T-helper 1 cell (primary cell): Measurements from ENCODE around the gene PIEZO1.
A peak's percentile ranks its signal among the peaks of the same experiment; 100 is the strongest.

Experiments
- DNase-seq, 5 donors: peaks; one replicate each; pipeline ENCODE4 v3.0.0-alpha.2; 2012 to 2020

Gene PIEZO1

DNA sequence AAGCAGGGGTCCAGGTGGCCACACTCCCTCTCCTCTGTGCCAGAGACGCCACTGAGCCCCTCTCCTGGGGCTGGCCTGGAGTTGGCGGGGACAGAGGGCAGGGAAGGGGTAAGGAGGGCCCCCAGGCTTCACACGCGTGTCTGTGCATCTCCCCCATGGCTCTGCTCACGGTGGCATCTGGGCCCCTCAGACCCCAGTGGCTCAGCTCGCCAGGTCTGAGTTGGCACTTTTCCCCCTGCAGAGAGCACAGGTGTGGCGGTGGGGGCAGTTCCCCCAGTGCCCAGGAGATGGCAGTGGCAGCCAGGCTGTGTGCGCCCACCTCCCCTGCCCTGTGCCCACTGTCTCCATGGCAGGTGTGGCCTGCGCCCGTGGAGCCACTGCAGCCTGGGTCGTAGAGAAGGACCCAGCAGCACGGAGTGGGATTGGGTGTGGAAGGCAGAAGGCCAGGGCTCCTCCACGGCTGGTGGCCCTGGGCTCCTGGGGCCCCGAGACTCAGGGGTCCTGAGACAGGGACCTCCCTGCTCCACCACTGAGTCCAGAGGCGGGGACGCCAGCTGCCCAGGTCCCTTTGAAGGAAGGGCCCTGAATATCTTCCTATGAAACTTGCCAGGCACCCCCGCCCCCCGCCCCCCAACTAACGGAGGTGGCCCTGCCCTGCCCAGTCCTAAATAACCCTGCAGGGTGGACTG, 31.0 kb upstream of the PIEZO1 start:
- peak in 2 of 5 donors; percentile 30 to 37 for DNase-seq

GRCh38 chr16:88815227-88815626, 30.2 kb upstream of the PIEZO1 start:
- DNase-seq = no peak

DNA sequence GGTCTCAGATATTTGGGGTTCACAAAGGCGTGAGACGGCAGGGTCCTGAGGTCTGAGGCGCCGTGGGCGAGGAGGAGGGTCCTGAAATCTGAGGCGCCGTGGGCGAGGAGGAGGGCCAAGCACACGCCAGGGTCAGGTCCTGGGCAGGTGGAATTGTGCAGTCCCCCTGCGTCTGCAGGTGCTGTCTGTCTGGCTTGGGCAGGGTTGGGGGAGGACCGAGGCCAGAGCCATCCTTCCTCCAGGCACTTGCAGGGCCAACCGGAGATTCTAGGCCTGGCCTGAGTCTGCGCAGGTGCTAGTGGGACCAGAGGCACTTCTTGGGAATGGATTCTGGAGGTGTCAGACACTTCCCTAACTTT, 29.1 kb upstream of the PIEZO1 start:
- DNase-seq = no peak

- DNase-seq = no peak
These were observed 28.5 kb upstream of the PIEZO1 start for GRCh38 chr16:88813269-88814143.

- no peak for DNase-seq
These were observed 27.7 kb upstream of the PIEZO1 start for GRCh38 chr16:88812513-88813268.

DNA sequence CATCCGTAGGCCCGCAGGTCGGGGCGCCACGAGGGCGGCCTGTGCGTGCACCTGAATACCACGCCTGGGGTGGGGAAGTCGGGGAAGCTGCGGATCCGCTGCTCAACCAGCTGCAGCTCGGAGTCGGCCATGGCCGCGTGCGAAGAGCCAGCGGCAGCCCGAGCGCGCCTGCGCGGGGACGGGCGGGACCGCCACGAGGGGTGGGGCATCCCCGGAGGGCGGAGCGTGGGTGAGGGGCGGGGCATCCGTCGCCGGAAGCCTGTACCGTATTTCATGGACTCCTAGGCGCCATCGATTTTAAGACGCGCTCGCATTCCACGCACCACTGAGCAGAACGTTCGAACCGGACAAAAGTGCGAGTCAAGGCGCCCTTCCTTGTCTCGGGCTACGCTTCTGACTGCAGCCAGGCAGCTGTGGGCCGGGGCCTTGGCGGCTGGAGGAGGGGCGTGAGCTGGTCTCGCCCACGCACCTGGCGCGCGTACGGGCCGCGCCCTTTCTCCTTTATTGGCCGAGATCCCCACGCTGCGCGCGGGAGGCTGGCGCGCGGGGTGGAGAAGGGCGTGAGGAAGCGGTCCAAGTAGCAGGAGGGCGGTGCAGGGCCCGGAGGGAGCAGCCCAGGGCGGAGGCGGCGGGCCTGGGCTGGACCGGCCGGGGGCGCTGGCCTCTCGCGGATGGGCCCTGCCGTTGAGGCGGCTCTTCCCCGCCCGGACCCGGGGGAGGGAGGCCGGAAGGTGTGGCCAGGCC, 26.9 kb upstream of the PIEZO1 start, which contains the start of gene APRT:
APRT (minus strand) TSS at position 160 of the 744 bp plus-strand sequence; CDS start at position 131, 29 bp downstream.
- peak; percentile 90 to 96 (median 93) for DNase-seq

DNA sequence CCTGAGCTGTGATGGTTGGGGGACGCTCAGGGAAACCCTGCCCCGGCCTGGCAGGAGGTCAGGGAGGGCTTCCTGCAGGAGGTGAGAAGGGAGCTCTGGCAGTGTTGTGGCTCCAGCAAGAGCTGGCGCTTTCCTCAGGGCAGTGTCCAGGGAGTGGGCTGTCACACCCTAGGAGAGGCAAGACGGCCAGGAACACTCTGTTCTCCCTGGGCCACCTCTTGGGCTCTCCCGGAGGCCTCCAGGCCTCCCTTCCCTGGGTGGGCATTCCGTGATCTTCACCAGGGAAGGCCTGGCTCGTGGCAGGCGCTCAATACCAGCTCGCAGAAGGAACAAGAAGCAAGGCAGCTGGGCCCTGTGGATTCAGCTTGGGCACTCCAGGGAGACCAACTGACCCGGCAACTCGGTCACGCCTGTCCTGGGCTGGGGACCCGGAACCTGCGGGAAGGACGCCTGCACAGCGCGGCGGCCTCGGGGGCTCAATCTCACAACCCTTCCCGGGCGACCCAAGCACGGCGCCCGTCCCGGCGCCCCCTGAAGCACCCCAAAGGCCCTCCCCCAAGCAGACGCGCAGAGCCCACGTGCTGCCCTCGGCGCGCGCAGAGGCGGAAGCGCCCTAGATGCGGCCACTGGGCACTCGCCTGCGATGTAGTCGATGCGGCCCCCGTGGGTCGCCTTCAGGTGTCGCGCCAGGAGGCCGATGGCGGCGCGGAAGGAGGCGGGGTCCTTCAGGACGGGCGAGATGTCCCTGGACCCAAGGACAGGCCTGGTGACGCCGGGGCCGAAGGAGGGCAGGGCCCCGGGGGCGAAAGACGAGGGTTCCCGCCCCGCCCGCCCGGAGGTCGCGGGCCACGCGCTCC, 26.1 kb upstream of the PIEZO1 start:
- peak; percentile 40 to 65 (median 45) for DNase-seq

- DNase-seq = no peak
These were observed 25.3 kb upstream of the PIEZO1 start for GRCh38 chr16:88810166-88810911.

- DNase-seq = no peak
These were observed 24.7 kb upstream of the PIEZO1 start for GRCh38 chr16:88809676-88810165.

GRCh38 chr16:88809068-88809675, 24.2 kb upstream of the PIEZO1 start:
- DNase-seq = no peak

DNA sequence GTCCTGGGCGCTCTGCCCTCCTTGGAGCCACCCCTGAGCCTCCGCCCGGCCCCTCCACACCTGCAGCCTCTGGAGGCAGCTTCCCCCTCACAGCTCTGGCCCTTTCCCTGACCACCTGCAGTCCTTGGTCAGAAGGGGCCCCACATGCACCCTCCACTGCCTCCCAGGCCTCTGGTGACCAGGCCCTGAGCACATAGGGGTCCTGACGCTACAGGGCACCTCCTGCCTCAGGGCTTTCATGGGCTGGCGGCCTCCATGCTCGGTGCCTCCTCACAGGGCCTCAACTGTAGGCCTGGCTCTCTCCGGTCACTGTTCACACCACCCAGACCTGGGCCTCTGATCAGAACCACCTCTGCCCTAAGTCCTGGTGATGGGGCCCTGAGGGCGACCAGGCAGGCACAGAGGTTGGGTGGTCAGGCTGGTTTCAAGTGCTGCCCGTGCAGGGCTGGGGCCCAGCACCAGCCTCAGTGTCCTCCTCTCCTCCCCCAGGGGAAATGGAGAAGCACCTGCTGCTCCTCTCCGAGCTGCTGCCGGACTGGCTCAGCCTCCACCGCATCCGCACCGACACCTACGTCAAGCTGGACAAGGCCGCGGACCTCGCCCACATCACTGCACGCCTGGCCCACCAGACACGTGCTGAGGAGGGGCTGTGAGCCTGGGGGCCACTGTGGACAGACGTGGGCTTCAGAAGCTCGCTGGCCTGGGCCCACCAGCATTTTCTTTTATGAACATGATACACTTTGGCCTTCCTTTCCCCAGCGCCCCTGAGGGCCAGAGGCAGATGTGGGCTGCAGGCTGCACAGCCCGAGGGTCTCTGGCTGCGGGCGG, 22.8 kb upstream of the PIEZO1 start:
- no peak for DNase-seq

GRCh38 chr16:88807142-88807625, 22.2 kb upstream of the PIEZO1 start:
- DNase-seq = no peak

DNA sequence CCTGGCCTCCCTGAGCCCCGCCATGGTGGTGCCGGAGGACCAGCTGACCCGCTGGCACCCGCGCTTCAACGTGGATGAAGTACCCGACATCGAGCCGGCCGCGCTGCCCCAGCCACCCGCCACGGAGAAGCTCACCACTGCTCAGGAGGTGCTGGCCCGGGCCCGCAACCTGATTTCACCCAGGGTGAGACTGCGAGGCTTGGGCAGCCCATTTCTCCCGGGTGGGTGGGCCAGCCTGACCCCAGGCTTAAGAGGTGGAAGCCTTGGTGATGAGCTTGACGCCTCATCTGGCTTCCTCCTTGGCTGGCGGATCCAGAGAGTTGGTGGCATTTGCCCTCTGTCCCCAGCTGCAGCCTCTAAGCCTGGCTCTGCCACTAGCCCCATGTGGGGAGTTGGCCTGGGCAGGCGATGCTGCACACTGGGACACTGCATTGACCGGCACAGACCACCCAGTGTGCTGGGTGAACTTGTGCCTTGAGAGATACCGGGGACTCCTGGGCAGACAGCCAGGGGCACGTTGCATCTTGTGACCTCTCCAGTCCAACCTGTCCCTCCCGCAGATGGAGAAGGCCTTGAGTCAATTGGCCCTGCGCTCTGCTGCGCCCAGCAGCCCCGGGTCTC, 21.6 kb upstream of the PIEZO1 start:
- DNase-seq = no peak

- no peak for DNase-seq
These were observed 20.9 kb upstream of the PIEZO1 start for GRCh38 chr16:88805887-88806393.

GRCh38 chr16:88805340-88805715, 20.3 kb upstream of the PIEZO1 start:
- no peak for DNase-seq

DNA sequence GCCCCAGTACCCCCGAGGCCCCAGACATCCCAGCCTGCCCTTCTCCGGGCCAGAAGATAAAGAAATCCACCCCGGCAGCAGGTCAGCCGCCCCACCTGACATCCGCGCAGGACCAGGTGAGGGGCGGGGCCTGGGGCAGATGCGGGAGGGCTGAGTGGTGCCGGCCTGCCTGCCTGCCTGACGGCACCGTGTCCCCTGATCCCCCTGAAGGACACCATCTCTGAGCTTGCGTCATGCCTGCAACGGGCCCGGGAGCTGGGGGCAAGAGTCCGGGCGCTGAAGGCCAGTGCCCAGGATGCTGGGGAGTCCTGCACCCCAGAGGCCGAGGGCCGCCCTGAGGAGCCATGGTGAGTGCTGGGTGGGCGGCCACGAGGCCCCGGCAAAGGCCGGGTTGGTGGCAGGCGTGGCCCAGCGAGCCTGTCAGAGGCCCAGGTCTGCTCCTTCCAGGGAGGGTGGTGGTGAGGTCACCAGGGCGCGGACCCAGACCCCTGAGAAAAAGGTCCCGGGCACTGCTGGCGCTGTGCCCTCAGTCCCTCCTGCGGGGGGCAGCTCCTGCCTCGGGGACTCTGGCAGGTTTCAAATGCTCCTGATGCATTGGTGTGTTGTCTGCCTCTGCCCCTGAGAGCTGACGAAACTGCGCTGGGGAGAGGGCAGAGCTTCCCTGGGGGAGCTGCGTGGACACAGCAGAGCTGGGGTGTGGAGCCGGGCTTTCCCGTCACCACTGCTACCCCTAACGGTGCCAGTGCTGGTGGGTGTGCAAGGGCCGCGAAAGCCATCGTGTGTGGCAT, 19.7 kb upstream of the PIEZO1 start:
- no peak for DNase-seq

GRCh38 chr16:88804173-88804551, 19.1 kb upstream of the PIEZO1 start:
- no peak for DNase-seq
